CD4-positive, alpha-beta T cell treated with Interleukin-4 for 1 hour (primary cell): ENCODE results near the gene WDR38.

Source experiments
- DNase-seq, 2 donors: peaks; one replicate each; pipeline ENCODE4 v3.0.0-alpha.2; 2020 to 2022

WDR38 gene

GRCh38 chr9:124859803-124860581 is 6.7 kb downstream of the WDR38 start:
- DNase-seq, result no peak

DNA sequence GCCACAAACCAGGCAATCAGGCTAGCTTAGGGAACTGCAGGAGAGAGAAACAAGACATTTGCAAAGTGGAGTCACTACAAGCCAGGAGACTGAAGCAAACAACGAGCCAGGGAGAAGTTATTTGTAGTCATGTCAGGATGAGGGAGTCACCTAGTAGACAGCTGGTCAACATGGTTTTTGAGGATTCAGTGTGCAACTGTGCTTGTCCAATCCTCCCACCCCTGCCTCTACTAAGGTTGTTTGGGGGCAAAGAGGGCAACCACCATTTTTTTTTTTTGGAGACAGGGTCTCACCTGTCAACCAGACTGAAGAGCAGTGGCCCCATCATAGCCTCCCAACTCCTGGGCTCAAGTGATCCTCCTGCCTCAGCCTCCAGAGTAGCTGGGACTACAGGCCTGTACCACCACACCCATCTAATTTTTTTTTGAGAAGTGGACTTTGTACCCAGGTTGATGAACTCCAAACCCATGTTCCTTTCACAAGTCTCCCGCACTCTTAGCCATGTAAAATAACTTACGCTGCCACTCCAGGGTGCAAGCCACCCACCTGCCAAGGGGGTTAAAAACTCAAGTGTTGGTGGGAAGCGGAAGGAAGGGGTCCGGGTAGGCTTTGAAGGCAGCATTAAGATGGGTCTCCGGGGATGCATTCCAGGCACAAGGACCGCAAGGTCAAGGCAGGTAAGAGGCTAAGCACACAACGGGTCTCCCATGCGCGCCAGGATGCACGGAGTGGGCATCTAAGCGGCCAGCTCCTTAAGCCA is 7.5 kb downstream of the WDR38 start:
- no peak for DNase-seq

DNA sequence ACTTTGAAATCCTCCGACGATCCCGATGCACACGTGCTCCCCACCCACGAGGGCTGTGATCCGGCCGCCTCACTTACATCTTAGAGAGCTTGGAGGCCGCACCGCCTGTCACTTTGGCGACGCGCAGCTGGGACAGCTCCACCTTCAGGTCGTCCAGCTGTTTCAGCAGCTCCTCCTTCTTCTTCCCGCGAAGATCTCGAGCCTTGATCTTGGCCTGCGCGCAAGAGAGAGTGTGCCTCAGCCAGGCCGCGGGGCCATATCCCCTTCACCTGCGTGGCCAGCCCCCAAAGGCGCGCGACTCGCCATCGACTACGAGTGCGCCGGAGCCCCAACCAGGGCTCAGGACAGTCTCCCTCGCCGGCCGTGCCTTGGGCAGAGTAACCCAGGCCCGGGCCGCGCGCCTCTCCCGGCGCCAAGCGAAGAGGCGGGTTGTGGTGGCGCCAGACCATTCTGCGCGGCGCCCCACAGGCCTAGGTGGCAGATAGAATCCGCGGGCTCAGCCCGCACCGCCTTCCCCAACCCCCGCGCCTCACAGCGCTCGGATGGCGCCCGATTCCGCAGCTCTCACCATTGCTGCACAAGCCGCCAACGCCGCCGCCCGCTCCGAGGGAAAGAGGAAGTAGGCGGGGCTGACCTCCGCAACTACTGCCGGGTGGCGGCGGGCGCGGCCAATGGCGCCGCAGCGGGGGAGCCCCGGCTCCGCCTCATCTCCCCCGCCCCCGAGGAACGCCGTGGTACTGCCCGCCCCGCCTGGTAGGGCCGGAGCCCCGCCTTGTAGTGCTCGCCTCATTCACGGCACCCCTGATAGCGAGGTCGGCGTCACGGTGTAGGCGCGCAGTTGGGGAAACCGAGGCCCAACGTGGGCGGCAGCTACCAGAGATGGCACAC is 8.3 kb downstream of the WDR38 start, which contains the start of the genes ARPC5L and RPL35:
ARPC5L (plus strand) TSS at position 789 of the 888 bp plus-strand sequence. CDS start 7,161 bp downstream, outside the sequence.
RPL35 (minus strand) TSS at position 616 of the 888 bp plus-strand sequence; CDS start at position 571, 45 bp downstream.
- peak; percentile 93 to 96 for DNase-seq

DNA sequence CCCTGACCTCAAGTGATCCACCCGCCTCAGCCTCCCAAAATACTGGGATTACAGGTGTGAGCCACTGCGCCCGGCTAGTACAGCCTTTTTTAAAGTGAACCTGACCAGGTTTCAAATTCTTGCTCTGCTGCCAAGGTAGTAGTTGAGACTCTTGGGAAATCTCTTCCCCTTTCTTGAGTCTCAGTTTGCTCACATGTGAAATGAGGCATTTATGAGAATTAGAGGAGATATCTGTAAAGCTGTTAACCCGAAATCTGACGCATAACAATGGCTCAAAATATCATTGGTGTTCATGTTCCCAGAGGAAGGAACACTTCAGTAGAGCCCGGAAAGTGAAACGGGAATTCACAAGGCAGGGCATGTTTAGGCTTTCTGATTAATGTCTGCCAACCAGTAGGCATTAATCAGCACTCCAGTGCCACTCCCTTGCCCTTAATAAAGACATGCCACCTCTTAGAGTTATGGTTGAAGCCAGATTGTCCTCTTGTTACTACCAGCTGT is 10.2 kb downstream of the WDR38 start:
- no peak for DNase-seq

GRCh38 chr9:124868511-124869465 is 15.5 kb downstream of the WDR38 start:
- peak; percentile 89 to 91 for DNase-seq

DNA sequence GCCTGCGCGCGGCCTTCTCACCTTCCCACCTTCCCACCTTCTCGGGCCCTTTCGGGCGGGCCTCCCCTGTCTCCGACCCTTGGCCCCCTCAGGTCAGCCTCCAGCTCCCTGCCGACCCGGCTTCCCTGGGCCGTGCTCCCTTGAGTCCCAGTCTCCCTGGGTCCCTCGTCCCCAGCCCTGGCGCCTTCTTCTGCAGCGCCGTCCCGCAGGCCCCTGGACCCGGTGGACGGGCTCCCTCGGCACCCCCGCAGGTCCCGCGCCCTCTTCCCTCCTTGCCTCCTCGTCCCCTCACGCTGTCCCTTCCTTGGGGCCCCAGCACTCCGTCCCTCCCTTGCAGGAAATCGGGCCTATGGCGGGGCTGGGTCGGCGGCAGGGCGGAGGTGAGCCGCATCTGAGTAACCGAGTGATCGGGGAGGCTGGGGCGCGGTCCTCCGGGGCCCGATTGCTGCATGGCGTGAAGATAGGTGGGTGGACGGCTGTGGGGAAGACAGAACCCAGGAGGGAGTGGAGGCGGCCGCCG is 16.3 kb downstream of the WDR38 start:
- DNase-seq, result no peak

DNA sequence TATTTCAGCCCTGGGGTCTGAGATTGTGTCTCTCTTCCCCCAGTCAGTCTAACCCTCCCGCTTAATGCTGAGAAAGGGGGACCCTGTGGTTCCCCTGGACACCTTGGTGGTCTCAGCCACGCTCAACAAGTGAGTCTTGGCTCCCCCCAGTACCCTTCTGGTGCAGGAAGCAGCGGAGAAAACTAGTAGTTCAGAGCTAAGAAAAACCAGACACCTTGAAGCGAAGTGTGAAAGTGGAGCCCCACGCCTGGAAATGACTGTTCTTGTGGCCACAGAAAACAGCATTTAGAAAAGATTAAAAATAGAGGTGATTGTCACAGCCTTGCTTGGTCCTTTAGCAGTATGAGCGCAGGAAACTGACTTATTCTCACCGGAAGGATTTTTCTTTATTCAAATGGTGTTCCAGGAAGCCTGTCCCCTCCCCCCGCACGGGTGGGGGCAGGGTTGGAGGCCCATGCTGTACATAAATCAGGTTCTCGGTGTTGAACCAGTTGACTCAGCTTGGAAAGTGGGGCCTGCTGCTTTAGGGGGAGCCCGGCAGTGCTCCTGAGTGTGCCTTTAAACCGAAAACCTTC is 16.8 kb downstream of the WDR38 start:
- peak; percentile 82 to 88 for DNase-seq

- no peak for DNase-seq
These were observed 17.5 kb downstream of the WDR38 start for GRCh38 chr9:124870723-124871122.

DNA sequence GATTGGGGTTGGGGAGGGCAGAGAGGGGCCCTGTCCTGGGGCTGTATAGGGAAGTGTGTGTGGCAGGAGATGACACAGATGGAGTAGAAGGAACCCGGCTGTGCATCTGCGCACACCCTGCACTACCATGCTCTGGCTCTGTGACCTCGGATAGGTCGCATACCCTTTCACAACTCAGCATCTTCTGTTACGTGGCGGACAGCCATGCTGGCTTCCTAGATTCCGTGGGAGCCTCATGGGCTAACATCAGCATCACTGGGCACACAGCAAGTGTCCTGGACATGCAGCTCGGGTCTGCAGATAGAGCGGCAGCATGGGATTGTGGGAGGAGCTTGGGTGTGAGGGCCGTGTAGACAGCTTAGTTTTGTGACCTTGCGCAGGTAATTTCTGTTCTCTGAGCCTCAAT is 17.9 kb downstream of the WDR38 start:
- no peak for DNase-seq

DNA sequence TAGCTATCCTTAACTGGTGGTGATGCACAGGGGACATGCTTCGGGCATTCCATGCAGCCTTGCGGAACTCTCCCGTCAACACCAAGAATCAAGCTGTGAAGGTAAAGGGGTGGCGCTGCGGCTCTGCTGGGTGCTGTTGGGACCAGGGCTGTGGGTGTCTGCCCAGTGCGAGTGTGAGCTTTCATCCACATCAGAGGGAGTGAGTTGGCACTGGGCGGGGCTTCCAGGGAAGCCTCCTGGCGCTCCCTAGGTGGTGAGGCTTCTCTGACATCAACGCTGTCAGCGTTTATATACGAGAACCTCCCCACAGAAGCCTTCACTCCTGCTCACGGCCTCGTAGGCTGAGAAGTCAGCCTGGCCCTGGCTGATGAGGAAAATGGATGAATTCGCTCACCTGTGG is 20.4 kb downstream of the WDR38 start:
- DNase-seq, result peak; percentile 61 to 69

DNA sequence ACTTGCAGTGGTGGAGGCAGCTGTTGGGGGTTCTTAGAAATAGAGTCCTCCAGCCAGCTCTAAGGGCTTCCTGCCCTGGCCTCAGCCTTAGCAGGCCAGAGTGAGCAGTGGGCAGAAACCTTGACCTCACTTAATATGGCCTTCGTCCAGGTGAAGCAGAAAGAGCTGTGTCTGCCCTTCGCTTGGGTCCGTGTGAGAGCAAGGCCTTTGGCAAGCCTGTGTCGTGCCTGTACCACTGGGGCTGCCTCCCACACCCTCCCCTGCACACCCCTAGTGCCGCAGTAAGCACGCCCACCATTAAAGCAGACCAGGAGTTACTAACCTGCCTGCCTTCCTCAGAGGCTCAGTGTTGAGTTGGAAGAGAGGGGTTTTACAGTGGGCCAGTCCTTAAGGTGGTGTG is 22.2 kb downstream of the WDR38 start:
- DNase-seq, result no peak

DNA sequence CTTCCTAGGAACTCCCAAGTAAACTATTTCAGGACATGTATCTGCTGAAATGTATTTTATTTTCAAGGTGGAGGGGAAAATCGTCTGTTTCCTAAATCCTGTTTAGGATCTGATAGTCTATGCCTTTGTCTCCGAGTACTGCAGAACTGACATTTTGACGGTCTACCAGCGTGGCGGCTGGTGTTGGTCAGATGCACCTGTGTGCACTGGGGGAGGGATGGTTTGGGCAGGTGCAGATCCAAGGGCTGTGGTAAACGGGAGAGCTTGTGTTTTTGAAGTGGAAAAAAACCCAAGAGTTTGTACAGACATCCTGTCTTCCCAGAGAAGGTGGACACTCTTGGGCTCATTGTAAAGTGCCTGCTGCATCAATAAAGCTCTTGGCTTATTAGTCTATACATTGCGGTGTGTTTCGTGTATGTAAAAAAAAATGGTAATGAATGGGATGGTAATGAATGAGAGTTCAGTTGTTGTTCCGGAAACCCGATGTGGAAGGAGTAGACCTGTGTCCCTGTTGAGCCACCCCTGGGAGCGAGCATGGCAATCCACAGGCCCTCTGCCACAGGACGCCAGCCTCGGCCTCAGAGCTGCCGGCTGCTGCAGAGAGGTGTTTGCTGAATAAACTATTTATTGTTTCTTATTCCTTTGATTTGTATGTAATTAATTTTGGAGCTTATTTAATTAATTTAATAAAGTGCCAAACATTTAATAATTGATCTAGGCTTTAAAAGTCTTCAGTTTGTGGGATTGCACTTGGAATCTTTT is 23.9 kb downstream of the WDR38 start:
- DNase-seq, result no peak

GRCh38 chr9:124878021-124878420 is 24.8 kb downstream of the WDR38 start:
- DNase-seq, result no peak

- DNase-seq, result no peak
These were observed 25.3 kb downstream of the WDR38 start for GRCh38 chr9:124878518-124878917.

- no peak for DNase-seq
These were observed 26.0 kb downstream of the WDR38 start for GRCh38 chr9:124879226-124879625.

DNA sequence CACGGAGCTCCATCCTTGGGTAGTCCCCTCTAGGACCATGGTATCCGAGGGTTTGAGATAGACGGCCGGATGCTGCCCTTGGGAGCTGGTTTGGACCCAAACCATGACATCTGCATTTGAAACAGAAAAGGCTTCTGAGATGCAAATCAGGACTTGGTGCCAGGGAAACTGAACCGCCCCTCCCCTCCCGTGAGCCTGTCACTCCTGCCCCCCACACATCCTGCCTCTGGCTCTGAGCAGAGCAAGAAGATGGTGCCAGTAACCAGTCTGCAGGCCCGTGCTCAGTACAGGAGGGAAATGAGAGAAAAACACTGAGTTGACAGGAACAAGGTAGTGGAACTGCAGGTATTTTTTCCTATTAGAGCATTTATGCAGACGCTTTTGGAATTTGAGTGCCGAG is 27.2 kb downstream of the WDR38 start:
- no peak for DNase-seq

- no peak for DNase-seq
These were observed 28.0 kb downstream of the WDR38 start for GRCh38 chr9:124881138-124881743.

DNA sequence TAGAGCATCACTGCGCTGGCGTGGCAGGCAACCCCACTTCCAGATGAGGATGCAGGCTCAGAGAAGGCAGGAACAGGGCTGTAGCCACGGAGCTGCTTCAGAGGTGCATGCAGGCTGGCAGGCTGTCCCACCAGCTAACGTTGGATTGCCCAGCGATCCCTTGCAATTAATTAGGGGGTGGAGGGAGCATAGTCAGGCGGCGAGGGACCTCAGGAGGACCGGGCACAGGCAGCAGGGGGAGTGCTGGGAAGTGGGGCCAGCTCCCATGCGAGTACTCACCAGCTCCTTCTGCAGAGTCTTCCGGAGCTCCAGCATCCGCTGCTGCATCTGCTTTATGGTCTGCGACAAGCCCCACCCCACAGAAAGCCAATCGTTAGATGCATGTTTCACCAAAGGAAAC is 29.0 kb downstream of the WDR38 start:
- no peak for DNase-seq

GRCh38 chr9:124884376-124884775 is 31.1 kb downstream of the WDR38 start:
- DNase-seq, result no peak

DNA sequence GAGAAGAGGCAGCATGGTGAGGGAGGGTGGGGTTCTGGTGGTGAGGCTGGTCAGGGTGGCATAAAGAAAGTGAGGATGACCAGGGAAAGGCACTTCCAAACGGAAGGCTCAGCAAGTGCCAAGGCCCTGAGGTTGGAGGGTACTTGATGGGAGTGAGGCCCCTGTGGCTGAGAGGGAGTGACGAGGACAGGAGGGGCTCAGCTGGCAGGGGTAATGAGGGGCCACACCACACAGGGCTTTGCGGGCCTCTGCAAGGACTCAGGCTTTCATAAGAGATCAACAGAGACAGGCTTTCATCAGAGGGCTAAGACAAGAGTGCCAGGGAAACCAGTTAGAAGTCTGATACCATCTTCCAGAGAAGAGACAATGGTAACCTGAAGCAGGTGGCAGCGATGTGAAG is 32.3 kb downstream of the WDR38 start:
- no peak for DNase-seq
